ENCODE results near the gene ZFYVE26. TPM values are rescaled to one million over a fixed set of nuclear protein-coding genes. Genes with fewer than 3 reads are reported as not detected.

The ZFYVE26 gene
- polyA plus RNA-seq, 3 donors = 1.0 to 17.6 (median 2.3) TPM

- H3K27me3 ChIP-seq (ENCODE audit: control insufficient read depth in 2 of 2, insufficient read depth in 2 of 2, low read length in 2 of 2) = no peaks in the 10 kb centered on the region
- no peaks in the 10 kb centered on the region for H3K36me3 ChIP-seq (replicated peaks in 1 of 2; ENCODE audit: control insufficient read depth in 1 of 2, insufficient read depth in 2 of 2, low read length in 2 of 2)
- WGBS (ENCODE audit: insufficient coverage) = 100% methylated on average over 3 of the region's 10 CpGs
- no peaks in the 10 kb centered on the region for H3K79me2 ChIP-seq (ENCODE audit: insufficient read depth, low read length)
- Mint-ChIP-seq H3K4me1 (peaks cover 4% of the 10 kb centered on the region), H3K27ac (no peak overlapping the region), H3K4me3 (no peak overlapping the region), H3K9me3 (peaks cover 0 to 2% (median 0%) of the 10 kb centered on the region in 7 donors), H3K27me3 (ENCODE audit: low read depth in 3 of 3) (peaks cover 1 to 5% (median 3%) of the 10 kb centered on the region in 3 donors), H3K36me3 (no peaks in the 10 kb centered on the region)
- no peak overlapping the region for H3K4me3 ChIP-seq (replicated peaks in 1 of 3; ENCODE audit: low read depth in 2 of 3, low read length in 3 of 3)
- DNase-seq = no peak
- intact Hi-C loops (cut with micrococcal nuclease) = no loop called here
- no peaks in the 10 kb centered on the region for H3K4me1 ChIP-seq (ENCODE audit: control insufficient read depth in 1 of 2, insufficient read depth in 2 of 2, low read length in 2 of 2)
- H3K9ac ChIP-seq (ENCODE audit: insufficient read depth, low read length, poor library complexity, severe bottlenecking) = no peak overlapping the region
- no peaks in the 10 kb centered on the region for H3K9me3 ChIP-seq (replicated peaks in 1 of 2; ENCODE audit: control insufficient read depth in 1 of 2, insufficient read depth in 1 of 2, low read length in 2 of 2)
- H2AFZ ChIP-seq (ENCODE audit: insufficient read depth, low read depth, low read length, poor library complexity, severe bottlenecking) = no peak overlapping the region
- TF ChIP-seq, protein P1, sequence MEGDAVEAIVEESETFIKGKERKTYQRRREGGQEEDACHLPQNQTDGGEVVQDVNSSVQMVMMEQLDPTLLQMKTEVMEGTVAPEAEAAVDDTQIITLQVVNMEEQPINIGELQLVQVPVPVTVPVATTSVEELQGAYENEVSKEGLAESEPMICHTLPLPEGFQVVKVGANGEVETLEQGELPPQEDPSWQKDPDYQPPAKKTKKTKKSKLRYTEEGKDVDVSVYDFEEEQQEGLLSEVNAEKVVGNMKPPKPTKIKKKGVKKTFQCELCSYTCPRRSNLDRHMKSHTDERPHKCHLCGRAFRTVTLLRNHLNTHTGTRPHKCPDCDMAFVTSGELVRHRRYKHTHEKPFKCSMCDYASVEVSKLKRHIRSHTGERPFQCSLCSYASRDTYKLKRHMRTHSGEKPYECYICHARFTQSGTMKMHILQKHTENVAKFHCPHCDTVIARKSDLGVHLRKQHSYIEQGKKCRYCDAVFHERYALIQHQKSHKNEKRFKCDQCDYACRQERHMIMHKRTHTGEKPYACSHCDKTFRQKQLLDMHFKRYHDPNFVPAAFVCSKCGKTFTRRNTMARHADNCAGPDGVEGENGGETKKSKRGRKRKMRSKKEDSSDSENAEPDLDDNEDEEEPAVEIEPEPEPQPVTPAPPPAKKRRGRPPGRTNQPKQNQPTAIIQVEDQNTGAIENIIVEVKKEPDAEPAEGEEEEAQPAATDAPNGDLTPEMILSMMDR (IDR thresholded peaks at IDR 0.05) = no peak
- no peak overlapping the region for H3K27ac ChIP-seq (ENCODE audit: low read depth in 1 of 2, low read length in 2 of 2)
- no peaks in the 10 kb centered on the region for H4K20me1 ChIP-seq (ENCODE audit: insufficient read depth, low read length)
- H3K4me2 ChIP-seq (replicated peaks; ENCODE audit: extremely low read depth, low read length, poor library complexity, severe bottlenecking) = no peak overlapping the region
Measured at GRCh38 chr14:67735336-67736147, 80.8 kb downstream of the ZFYVE26 start.

GRCh38 chr14:67734675-67735074 lies 81.7 kb downstream of the ZFYVE26 start:
- H3K4me3 ChIP-seq (replicated peaks in 1 of 3; ENCODE audit: low read depth in 2 of 3, low read length in 3 of 3) = no peak overlapping the region
- no peak overlapping the region for H3K4me3 Mint-ChIP-seq
- no peaks in the 10 kb centered on the region for H4K20me1 ChIP-seq (ENCODE audit: insufficient read depth, low read length)
- peaks cover 4% of the 10 kb centered on the region for H3K4me1 Mint-ChIP-seq
- H3K4me1 ChIP-seq (ENCODE audit: control insufficient read depth in 1 of 2, insufficient read depth in 2 of 2, low read length in 2 of 2) = no peaks in the 10 kb centered on the region
- H3K9me3 Mint-ChIP-seq = peaks cover 0 to 2% (median 0%) of the 10 kb centered on the region in 7 donors
- H3K27me3 ChIP-seq (ENCODE audit: control insufficient read depth in 2 of 2, insufficient read depth in 2 of 2, low read length in 2 of 2) = no peaks in the 10 kb centered on the region
- WGBS (ENCODE audit: insufficient coverage) = no CpG with 5 or more reads among the region's 3 CpGs
- H3K27me3 Mint-ChIP-seq (ENCODE audit: low read depth in 3 of 3) = peaks cover 1 to 5% (median 3%) of the 10 kb centered on the region in 3 donors
- no peak overlapping the region for H3K4me2 ChIP-seq (replicated peaks; ENCODE audit: extremely low read depth, low read length, poor library complexity, severe bottlenecking)
- no peak overlapping the region for H3K9ac ChIP-seq (ENCODE audit: insufficient read depth, low read length, poor library complexity, severe bottlenecking)
- DNase-seq = no peak
- no peak overlapping the region for H2AFZ ChIP-seq (ENCODE audit: insufficient read depth, low read depth, low read length, poor library complexity, severe bottlenecking)
- H3K27ac Mint-ChIP-seq = no peak overlapping the region
- no peaks in the 10 kb centered on the region for H3K36me3 Mint-ChIP-seq
- H3K9me3 ChIP-seq (replicated peaks in 1 of 2; ENCODE audit: control insufficient read depth in 1 of 2, insufficient read depth in 1 of 2, low read length in 2 of 2) = no peaks in the 10 kb centered on the region
- TF ChIP-seq, protein P1 (IDR thresholded peaks at IDR 0.05) = no peak
- intact Hi-C loops (cut with micrococcal nuclease) = no loop called here
- no peaks in the 10 kb centered on the region for H3K36me3 ChIP-seq (replicated peaks in 1 of 2; ENCODE audit: control insufficient read depth in 1 of 2, insufficient read depth in 2 of 2, low read length in 2 of 2)
- no peaks in the 10 kb centered on the region for H3K79me2 ChIP-seq (ENCODE audit: insufficient read depth, low read length)
- no peak overlapping the region for H3K27ac ChIP-seq (ENCODE audit: low read depth in 1 of 2, low read length in 2 of 2)

All from CD14-positive monocyte (primary cell).